ENCODE results near the gene MCAT. TPM values are rescaled to one million over a fixed set of nuclear protein-coding genes. Genes with fewer than 3 reads are reported as not detected.

The MCAT gene
- total and polyA plus RNA-seq, 4 donors: 8.3 to 22.6 (median 14.8) TPM

DNA sequence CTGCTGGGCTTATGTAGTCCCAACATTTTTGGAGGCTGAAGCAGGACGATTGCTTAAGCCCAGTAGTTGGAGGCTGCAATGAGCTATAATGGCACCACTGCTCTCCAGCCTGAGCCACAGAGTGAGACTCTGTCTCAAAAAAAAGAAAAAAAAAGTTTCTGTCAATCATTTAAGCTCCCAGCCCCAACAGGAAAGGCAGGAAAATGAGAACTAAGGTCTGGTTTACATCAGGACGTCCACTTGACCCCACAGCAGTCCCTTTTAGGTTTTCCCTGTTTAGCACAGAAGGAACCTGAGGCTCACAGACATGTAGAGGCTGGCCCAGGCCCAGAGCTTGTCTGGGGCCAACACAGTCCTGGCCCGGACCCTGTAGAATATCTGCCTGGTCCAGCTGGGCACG is 44.8 kb downstream of the MCAT start:
- Histone ChIP-seq H3K4me3 (ENCODE audit: low read depth in 1 of 3, low read length in 3 of 3) (no peak overlapping the region), H3K9me3 (ENCODE audit: control insufficient read depth in 4 of 4, low read length in 3 of 4) (peaks cover 0 to 4% (median 1%) of the 10 kb centered on the region in 4 donors), H3K9ac (ENCODE audit: low read depth in 1 of 2, low read length in 2 of 2) (no peak overlapping the region), H3K4me1 (ENCODE audit: control insufficient read depth in 4 of 4, insufficient read depth in 4 of 4, low read length in 3 of 4) (no peaks in the 10 kb centered on the region), H3K27ac (ENCODE audit: low read depth in 1 of 2, low read length in 2 of 2) (no peak overlapping the region), H3K36me3 (ENCODE audit: control insufficient read depth in 4 of 4, insufficient read depth in 3 of 4, low read depth in 1 of 4, low read length in 3 of 4) (no peaks in the 10 kb centered on the region), H3K27me3 (ENCODE audit: control insufficient read depth in 4 of 4, insufficient read depth in 4 of 4, low read length in 3 of 4) (no peaks in the 10 kb centered on the region)
- DNase-seq (ENCODE audit: low spot score): no peak
- WGBS: 67% methylated on average over 4 of the region's 4 CpGs
- TF ChIP-seq HNF4A (conservative IDR thresholded peaks at IDR 0.05): no peak
- no peak for TF ChIP-seq HNF4G (IDR thresholded peaks at IDR 0.05)

- Histone ChIP-seq H3K27ac (ENCODE audit: low read depth in 1 of 2, low read length in 2 of 2) (no peak overlapping the region), H3K27me3 (ENCODE audit: control insufficient read depth in 4 of 4, insufficient read depth in 4 of 4, low read length in 3 of 4) (no peaks in the 10 kb centered on the region), H3K4me3 (ENCODE audit: low read depth in 1 of 3, low read length in 3 of 3) (no peak overlapping the region), H3K36me3 (ENCODE audit: control insufficient read depth in 4 of 4, insufficient read depth in 3 of 4, low read depth in 1 of 4, low read length in 3 of 4) (no peaks in the 10 kb centered on the region), H3K9me3 (ENCODE audit: control insufficient read depth in 4 of 4, low read length in 3 of 4) (peaks cover 0 to 4% (median 1%) of the 10 kb centered on the region in 4 donors), H3K9ac (ENCODE audit: low read depth in 1 of 2, low read length in 2 of 2) (no peak overlapping the region), H3K4me1 (ENCODE audit: control insufficient read depth in 4 of 4, insufficient read depth in 4 of 4, low read length in 3 of 4) (no peaks in the 10 kb centered on the region)
- no peak for DNase-seq (ENCODE audit: low spot score)
- 87% methylated on average over 8 of the region's 8 CpGs for WGBS
- TF ChIP-seq GABPA (IDR thresholded peaks at IDR 0.05 in 1 of 2, conservative IDR thresholded peaks at IDR 0.05 in 1 of 2): no peak
- TF ChIP-seq HNF4A (conservative IDR thresholded peaks at IDR 0.05): no peak
- TF ChIP-seq, protein P1, sequence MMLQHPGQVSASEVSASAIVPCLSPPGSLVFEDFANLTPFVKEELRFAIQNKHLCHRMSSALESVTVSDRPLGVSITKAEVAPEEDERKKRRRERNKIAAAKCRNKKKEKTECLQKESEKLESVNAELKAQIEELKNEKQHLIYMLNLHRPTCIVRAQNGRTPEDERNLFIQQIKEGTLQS (IDR thresholded peaks at IDR 0.05): no peak
- TF ChIP-seq FOXA1 (IDR thresholded peaks at IDR 0.05): no peak
- TF ChIP-seq REST (IDR thresholded peaks at IDR 0.05): no peak
- TF ChIP-seq RAD21 (IDR thresholded peaks at IDR 0.05): no peak
- TF ChIP-seq SP1 (IDR thresholded peaks at IDR 0.05): no peak
- TF ChIP-seq FOXA2 (IDR thresholded peaks at IDR 0.05): no peak
- TF ChIP-seq, protein P2, sequence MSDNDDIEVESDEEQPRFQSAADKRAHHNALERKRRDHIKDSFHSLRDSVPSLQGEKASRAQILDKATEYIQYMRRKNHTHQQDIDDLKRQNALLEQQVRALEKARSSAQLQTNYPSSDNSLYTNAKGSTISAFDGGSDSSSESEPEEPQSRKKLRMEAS (IDR thresholded peaks at IDR 0.05): no peak
- TF ChIP-seq EGR1 (IDR thresholded peaks at IDR 0.05; ENCODE audit: low read depth in 2 of 2): no peak
- no peak for TF ChIP-seq YY1 (IDR thresholded peaks at IDR 0.05)
- no peak for TF ChIP-seq RXRA (IDR thresholded peaks at IDR 0.05)
- no peak for TF ChIP-seq HNF4G (IDR thresholded peaks at IDR 0.05)
Observed at GRCh38 chr22:43096420-43096819, 46.8 kb downstream of the MCAT start.

GRCh38 chr22:43094551-43094950 is 48.6 kb downstream of the MCAT start:
- no peak for DNase-seq (ENCODE audit: low spot score)
- Histone ChIP-seq H3K9me3 (ENCODE audit: control insufficient read depth in 4 of 4, low read length in 3 of 4) (peaks cover 0 to 4% (median 1%) of the 10 kb centered on the region in 4 donors), H3K9ac (ENCODE audit: low read depth in 1 of 2, low read length in 2 of 2) (no peak overlapping the region), H3K4me3 (ENCODE audit: low read depth in 1 of 3, low read length in 3 of 3) (no peak overlapping the region), H3K27me3 (ENCODE audit: control insufficient read depth in 4 of 4, insufficient read depth in 4 of 4, low read length in 3 of 4) (no peaks in the 10 kb centered on the region), H3K4me1 (ENCODE audit: control insufficient read depth in 4 of 4, insufficient read depth in 4 of 4, low read length in 3 of 4) (peaks cover 0 to under 1% (median 0%) of the 10 kb centered on the region in 4 donors), H3K27ac (ENCODE audit: low read depth in 1 of 2, low read length in 2 of 2) (no peak overlapping the region), H3K36me3 (ENCODE audit: control insufficient read depth in 4 of 4, insufficient read depth in 3 of 4, low read depth in 1 of 4, low read length in 3 of 4) (no peaks in the 10 kb centered on the region)
- 78% methylated on average over 4 of the region's 4 CpGs for WGBS
- TF ChIP-seq FOXA2 (IDR thresholded peaks at IDR 0.05) (no peak), GABPA (IDR thresholded peaks at IDR 0.05 in 1 of 2, conservative IDR thresholded peaks at IDR 0.05 in 1 of 2) (no peak), RXRA (IDR thresholded peaks at IDR 0.05) (no peak), FOXA1 (IDR thresholded peaks at IDR 0.05) (no peak), CTCF (IDR thresholded peaks at IDR 0.05; ENCODE audit: low read depth, low read length, missing input control) (no peak), REST (IDR thresholded peaks at IDR 0.05) (no peak), YY1 (IDR thresholded peaks at IDR 0.05) (no peak), JUND (IDR thresholded peaks at IDR 0.05) (no peak)
- TF ChIP-seq, protein P1 (IDR thresholded peaks at IDR 0.05): no peak
